HepG2 (cell line): ENCODE results near the gene RSL1D1. TPM values are rescaled to one million over a fixed set of nuclear protein-coding genes. Genes with fewer than 3 reads are reported as not detected.

Experiments
- FOSL1 ChIP-seq: sonication (generic); formaldehyde crosslinking; IDR thresholded peaks from 2 replicates; pipeline ENCODE4 v1.9.0; 2021; ENCODE audit warnings: missing genetic modification reagents, borderline replicate concordance
- HOXA7 ChIP-seq: sonication (generic); formaldehyde crosslinking; IDR thresholded peaks from 2 replicates; pipeline ENCODE4 v1.8.1; 2022; ENCODE audit warnings: mild to moderate bottlenecking, missing genetic modification reagents, moderate library complexity
- IKZF1 ChIP-seq: fragments of 450-650 bp; IDR thresholded peaks from 2 replicates; pipeline ENCODE4 v1.7.1; 2016
- KDM5A ChIP-seq: fragments of 200-600 bp; sonication (generic); IDR thresholded peaks from 2 replicates; pipeline ENCODE4 v1.7.0; 2018; ENCODE audit warnings: antibody characterized with exemption, mild to moderate bottlenecking, low read length, borderline replicate concordance
- MEIS1 ChIP-seq: sonication (generic); formaldehyde crosslinking; IDR thresholded peaks from 2 replicates; pipeline ENCODE4 v1.9.0; 2021; ENCODE audit warnings: mild to moderate bottlenecking, missing genetic modification reagents, moderate library complexity, borderline replicate concordance
- MYPOP ChIP-seq: sonication (generic); formaldehyde crosslinking; IDR thresholded peaks from 2 replicates; pipeline ENCODE4 v1.8.1; 2023; ENCODE audit warnings: mild to moderate bottlenecking, moderate library complexity, missing genetic modification reagents
- RELA ChIP-seq: sonication (generic); formaldehyde crosslinking; IDR thresholded peaks from 2 replicates; pipeline ENCODE4 v1.4.0; 2020; ENCODE audit warnings: missing genetic modification reagents
- RFXAP ChIP-seq: sonication (generic); formaldehyde crosslinking; IDR thresholded peaks from 2 replicates; pipeline ENCODE4 v1.4.0; 2020; ENCODE audit warnings: missing genetic modification reagents, borderline replicate concordance
- SP2 ChIP-seq: sonication (generic); formaldehyde crosslinking; IDR thresholded peaks from 2 replicates; pipeline ENCODE4 v1.5.1; 2020; ENCODE audit warnings: mild to moderate bottlenecking, missing genetic modification reagents
- TFDP2 ChIP-seq: sonication (generic); formaldehyde crosslinking; IDR thresholded peaks from 2 replicates; pipeline ENCODE4 v1.4.0; 2020; ENCODE audit warnings: missing genetic modification reagents
- THRA ChIP-seq: sonication (generic); formaldehyde crosslinking; IDR thresholded peaks from 2 replicates; pipeline ENCODE4 v1.4.0; 2020; ENCODE audit warnings: missing genetic modification reagents, borderline replicate concordance
- USF2 ChIP-seq, 2 experiments: sonication (generic) in 1 of 2; formaldehyde crosslinking in 1 of 2; IDR thresholded peaks; 2 replicates each; pipeline versions ENCODE4 v1.5.1 to v1.6.1; 2011 to 2020; ENCODE audit warnings: borderline replicate concordance in 1 of 2, low read depth in 1 of 2, low read length in 1 of 2, mild to moderate bottlenecking in 1 of 2, missing genetic modification reagents in 1 of 2, moderate library complexity in 1 of 2
- ZNF124 ChIP-seq: sonication (generic); formaldehyde crosslinking; IDR thresholded peaks from 2 replicates; pipeline ENCODE4 v1.4.0; 2020; ENCODE audit warnings: missing genetic modification reagents
- ZNF205 ChIP-seq: IDR thresholded peaks from 2 replicates; pipeline ENCODE4 v1.6.1; 2018; ENCODE audit warnings: missing biosample characterization, missing genetic modification reagents
- ZNF280B ChIP-seq: sonication (generic); formaldehyde crosslinking; IDR thresholded peaks from 2 replicates; pipeline ENCODE4 v1.5.0; 2020; ENCODE audit warnings: missing genetic modification reagents, mild to moderate bottlenecking, borderline replicate concordance
- ZNF34 ChIP-seq: sonication (generic); formaldehyde crosslinking; IDR thresholded peaks from 2 replicates; pipeline ENCODE4 v1.4.0; 2020; ENCODE audit warnings: mild to moderate bottlenecking, missing genetic modification reagents, borderline replicate concordance
- ZNF512 ChIP-seq: sonication (generic); formaldehyde crosslinking; IDR thresholded peaks from 2 replicates; pipeline ENCODE4 v1.4.0; 2020; ENCODE audit warnings: mild to moderate bottlenecking, missing genetic modification reagents
- ZNF713 ChIP-seq: sonication (generic); formaldehyde crosslinking; IDR thresholded peaks from 2 replicates; pipeline ENCODE4 v1.4.0; 2020; ENCODE audit warnings: mild to moderate bottlenecking, missing genetic modification reagents
- polyA plus RNA-seq, 8 experiments: library from polyadenylated mRNA; depleted of rRNA in 3 of 8; stranded (reverse) in 7 of 8; unstranded in 1 of 8; fragments of >200 nt; fragmentation: Illumina TruSeq in 4 of 8; extraction: Trizol in 4 of 8; gene quantifications; 2 replicates each; pipeline versions ENCODE4 v1.2.1 to v1.2.3, GENCODE V29; 2011 to 2016; ENCODE audit warnings: low read depth in 4 of 8, missing spikeins in 1 of 8, mixed read lengths in 1 of 8; ENCODE audit not compliant: insufficient read depth in 1 of 8
- total RNA-seq, 5 experiments: library from RNA; depleted of rRNA; stranded (reverse); fragments of >200 nt; fragmentation: Illumina TruSeq; extraction: Trizol; gene quantifications; 2 replicates each; pipeline ENCODE4 v1.2.3, GENCODE V29; 2016; ENCODE audit warnings: low read depth in 1 of 5

The RSL1D1 gene
- total and polyA plus RNA-seq, 2 of the 13 experiments (the other 11 are each of a cell fraction or from before 2014, with no cell fraction given) = 187 to 343 TPM

GRCh38 chr16:11796227-11797165 is 54.8 kb downstream of the RSL1D1 start (continued):
- no peak for TF ChIP-seq TFDP2 (CRISPR knock-in tag)
- TF ChIP-seq ZNF205 = no peak
- TF ChIP-seq ZNF713 = no peak
- no peak for TF ChIP-seq RELA (CRISPR knock-in tag)
- TF ChIP-seq MEIS1 = peak; percentile 78; the same call in 1 of the 2 replicates
- TF ChIP-seq ZNF280B (CRISPR knock-in tag) = peak; percentile 86
- peak; percentile 81 for TF ChIP-seq KDM5A
- no peak for TF ChIP-seq ZNF512 (CRISPR knock-in tag)
- no peak for TF ChIP-seq USF2 (IDR thresholded peaks at IDR 0.05; ENCODE audit: low read depth, low read length)
- TF ChIP-seq USF2 (CRISPR knock-in tag; IDR thresholded peaks at IDR 0.05; ENCODE audit: borderline replicate concordance) = no peak
- TF ChIP-seq RFXAP (CRISPR knock-in tag) = peak; percentile 55; the same call in 1 of the 2 replicates
- TF ChIP-seq MYPOP (CRISPR knock-in tag) = 0 out of 2 replicates have a peak, but pooled peaks have one; percentile 52
- TF ChIP-seq IKZF1 = no peak
- TF ChIP-seq THRA (CRISPR knock-in tag) = peak; percentile 61; the same call in 1 of the 2 replicates
- peak; percentile 77 for TF ChIP-seq ZNF124
- TF ChIP-seq FOSL1 = peak; percentile 36; the same call in 1 of the 2 replicates
- no peak for TF ChIP-seq SP2 (CRISPR knock-in tag)
- no peak for TF ChIP-seq ZNF34 (CRISPR knock-in tag)
- no peak for TF ChIP-seq HOXA7 (CRISPR knock-in tag)
